GM21528 (cell line): ENCODE results near the gene SUCNR1.
"Not testable (repeated sequence)": the region's sequence is repeated elsewhere in the genome, so short reads cannot be mapped to it uniquely, and the experiment has no call there.

Experiments used
- ATAC-seq: cut with Tn5 transposase; IDR thresholded peaks from one replicate; pipeline ENCODE4 v1.9.1; 2021; ENCODE audit warnings: mild to moderate bottlenecking, moderate library complexity; ENCODE audit not compliant: unreplicated experiment, low FRiP score

SUCNR1 gene

GRCh38 chr3:151927915-151928525 lies 54.6 kb downstream of the SUCNR1 start:
- not testable (repeated sequence) for ATAC-seq

DNA sequence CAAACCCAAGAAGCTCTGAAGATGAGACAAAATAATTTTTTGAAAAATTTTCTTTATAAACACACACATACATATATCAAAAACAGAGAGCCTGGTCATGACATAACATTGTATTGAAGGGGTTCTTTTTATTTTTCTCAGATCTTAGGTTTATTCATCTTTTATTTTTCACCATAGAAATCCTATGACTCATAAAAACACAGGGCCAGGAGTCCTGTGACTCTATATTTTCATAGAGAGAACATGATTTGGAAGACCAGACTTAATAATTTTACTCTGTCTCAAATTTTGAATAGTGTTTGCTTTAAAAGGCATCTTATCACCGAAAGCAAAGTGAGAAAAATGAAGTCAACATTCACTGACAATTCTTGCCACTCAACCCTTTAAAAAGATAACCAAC lies 57.7 kb downstream of the SUCNR1 start:
- ATAC-seq: no peak

- no peak for ATAC-seq
Observed at GRCh38 chr3:151933234-151933853, 59.9 kb downstream of the SUCNR1 start.
